K562 (cell line): Measurements from ENCODE around the gene CDC6. TPM values are rescaled to one million over a fixed set of nuclear protein-coding genes. Genes with fewer than 3 reads are reported as not detected.

ENCODE experiments used
- BDP1 ChIP-seq: IDR thresholded peaks from 3 replicates; pipeline ENCODE4 v1.6.1; 2011; ENCODE audit not compliant: insufficient read length, insufficient read depth
- CAMTA2 ChIP-seq: fragments of 250-450 bp; sonication (Bioruptor Pico); conservative IDR thresholded peaks from 2 replicates; pipeline ENCODE4 v1.5.1; 2022
- FUS ChIP-seq: fragments of 200-400 bp; formaldehyde crosslinking; optimal IDR thresholded peaks from 2 replicates; pipeline ENCODE3; 2017; ENCODE audit warnings: low read depth, low read length
- GTF2F1 ChIP-seq: IDR thresholded peaks from 2 replicates; pipeline ENCODE4 v1.6.1; 2011; ENCODE audit warnings: low read depth, low read length, improper control_type of control experiment
- HDAC8 ChIP-seq: fragments of 450-650 bp; IDR thresholded peaks from 2 replicates; pipeline ENCODE4 v1.6.1; 2016; ENCODE audit warnings: mild to moderate bottlenecking, missing genetic modification characterization, moderate library complexity, missing compliant biosample characterization
- L3MBTL2 ChIP-seq: fragments of 450-650 bp; IDR thresholded peaks from 2 replicates; pipeline ENCODE4 v1.6.1; 2016; ENCODE audit warnings: mild to moderate bottlenecking, moderate library complexity
- MNT ChIP-seq, 2 experiments: fragments of 450-650 bp; conservative IDR thresholded peaks; 2 replicates each; pipeline ENCODE4 v1.6.1; 2017; ENCODE audit warnings: mild to moderate bottlenecking in 2 of 2, moderate library complexity in 2 of 2
- MTA3 ChIP-seq: fragments of 450-650 bp; formaldehyde crosslinking; IDR thresholded peaks from 2 replicates; pipeline ENCODE4 v1.6.1; 2017; ENCODE audit warnings: mild to moderate bottlenecking, borderline replicate concordance
- MXI1 ChIP-seq: IDR thresholded peaks from 2 replicates; pipeline ENCODE4 v1.6.1; 2011; ENCODE audit warnings: low read depth, mild to moderate bottlenecking, improper control_type of control experiment, low read length
- NBN ChIP-seq: fragments of 450-650 bp; IDR thresholded peaks from 2 replicates; pipeline ENCODE4 v1.6.1; 2016; ENCODE audit warnings: low read depth, mild to moderate bottlenecking
- NR3C1 ChIP-seq: sonication (generic); formaldehyde crosslinking; IDR thresholded peaks from 2 replicates; pipeline ENCODE4 v1.8.1; 2022; ENCODE audit warnings: missing genetic modification reagents
- PTRF ChIP-seq: fragments of 450-650 bp; IDR thresholded peaks from 2 replicates; pipeline ENCODE4 v1.6.1; 2016; ENCODE audit warnings: mild to moderate bottlenecking, missing genetic modification characterization, missing compliant biosample characterization
- RBM25 ChIP-seq: fragments of 200-400 bp; formaldehyde crosslinking; IDR thresholded peaks from 2 replicates; pipeline ENCODE4 v1.6.1; 2018; ENCODE audit warnings: low read length, low read depth, moderate library complexity; ENCODE audit not compliant: severe bottlenecking
- RUNX1 ChIP-seq: sonication (generic); IDR thresholded peaks from 2 replicates; pipeline ENCODE4 v1.6.1; 2016; ENCODE audit warnings: antibody characterized with exemption, low read depth
- SNAPC5 ChIP-seq: fragments of 250-450 bp; sonication (Bioruptor Pico); IDR thresholded peaks from 2 replicates; pipeline ENCODE4 v1.8.0; 2021; ENCODE audit warnings: moderate library complexity, mild to moderate bottlenecking, inconsistent platforms
- SRSF3 ChIP-seq: fragments of 200-400 bp; formaldehyde crosslinking; IDR thresholded peaks from 2 replicates; pipeline ENCODE4 v1.6.1; 2016; ENCODE audit warnings: mild to moderate bottlenecking, low read length, moderate library complexity; ENCODE audit not compliant: insufficient read depth
- SRSF9 ChIP-seq: fragments of 200-400 bp; formaldehyde crosslinking; IDR thresholded peaks from 2 replicates; pipeline ENCODE4 v1.6.1; 2017; ENCODE audit warnings: low read depth, low read length, borderline replicate concordance
- TEAD2 ChIP-seq: fragments of 450-650 bp; IDR thresholded peaks from 2 replicates; pipeline ENCODE4 v1.6.1; 2016; ENCODE audit warnings: missing genetic modification characterization, control low read depth, missing compliant biosample characterization
- ZNF140 ChIP-seq: fragments of 250-450 bp; sonication (Bioruptor Pico); IDR thresholded peaks from 2 replicates; pipeline ENCODE4 v1.8.0; 2021; ENCODE audit warnings: moderate library complexity, mild to moderate bottlenecking, inconsistent platforms
- ZNF165 ChIP-seq: fragments of 250-450 bp; sonication (Bioruptor Pico); IDR thresholded peaks from 2 replicates; pipeline ENCODE4 v1.4.0; 2020; ENCODE audit warnings: borderline replicate concordance
- ZNF217 ChIP-seq: sonication (generic); formaldehyde crosslinking; IDR thresholded peaks from 2 replicates; pipeline ENCODE4 v1.8.0; 2022; ENCODE audit warnings: mild to moderate bottlenecking, missing genetic modification reagents
- ZNF518B ChIP-seq: fragments of 250-450 bp; sonication (Bioruptor Pico); IDR thresholded peaks from 2 replicates; pipeline ENCODE4 v1.5.0; 2021; ENCODE audit warnings: mild to moderate bottlenecking, moderate library complexity
- ZNF551 ChIP-seq: fragments of 250-450 bp; sonication (Bioruptor Pico); IDR thresholded peaks from 2 replicates; pipeline ENCODE4 v1.5.0; 2021; ENCODE audit warnings: mild to moderate bottlenecking, moderate library complexity
- ZNF707 ChIP-seq: fragments of 250-450 bp; sonication (Bioruptor Pico); conservative IDR thresholded peaks from 2 replicates; pipeline ENCODE4 v1.8.0; 2022; ENCODE audit warnings: inconsistent platforms, mild to moderate bottlenecking, moderate library complexity
- ZNF75A ChIP-seq: fragments of 450-650 bp; formaldehyde crosslinking; IDR thresholded peaks from 2 replicates; pipeline ENCODE4 v1.4.0; 2020; ENCODE audit warnings: mild to moderate bottlenecking
- polyA plus RNA-seq, 8 experiments: library from polyadenylated mRNA; depleted of rRNA in 4 of 8; stranded (reverse) in 5 of 8; unstranded in 3 of 8; fragments of >200 nt; fragmentation: Nextera tagmentation in 2 of 8; fragmentation: Illumina TruSeq in 1 of 8; extraction: Ambion mirVana in 2 of 8; extraction: Trizol in 1 of 8; gene quantifications; 2 replicates each; pipeline versions ENCODE4 v1.2.1 to v1.2.3, GENCODE V29; 2011 to 2014; ENCODE audit warnings: inconsistent platforms in 1 of 8, missing spikeins in 1 of 8
- total RNA-seq, 7 experiments: library from RNA; depleted of rRNA in 6 of 7; stranded (reverse); fragments of >200 nt in 6 of 7; fragmentation: Illumina TruSeq in 2 of 7; extraction: Trizol in 2 of 7; gene quantifications; 2 replicates each; pipeline versions ENCODE4 v1.2.1 to v1.2.3, GENCODE V29; 2011 to 2021; ENCODE audit warnings: low replicate concordance in 1 of 7

The CDC6 gene
- total and polyA plus RNA-seq, 9 of the 15 experiments (the other 6 are each of a cell fraction or from before 2014, with no cell fraction given): 29.6 to 141 (median 106) TPM

- TF ChIP-seq NBN (no peak), L3MBTL2 (peak; percentile 25; the same call in 1 of the 2 replicates), ZNF707 (CRISPR knock-in tag) (no peak), ZNF75A (CRISPR knock-in tag) (no peak), SRSF3 (no peak), HDAC8 (tag) (no peak), ZNF518B (CRISPR knock-in tag) (no peak), MNT (conservative IDR thresholded peaks at IDR 0.05) (peak; percentile 94 to 95), ZNF165 (no peak), PTRF (tag) (no peak), CAMTA2 (CRISPR knock-in tag) (no peak), BDP1 (no peak), MTA3 (no peak; the same call in 1 of the 2 replicates), MXI1 (peak; percentile 66), SRSF9 (no peak), SNAPC5 (CRISPR knock-in tag) (no peak), RUNX1 (no peak), RBM25 (no peak), TEAD2 (tag) (no peak), ZNF140 (CRISPR knock-in tag) (no peak), NR3C1 (no peak), GTF2F1 (no peak), ZNF551 (CRISPR knock-in tag) (no peak), ZNF217 (CRISPR knock-in tag) (no peak), FUS (no peak)
Measured at GRCh38 chr17:40322358-40323315, 35.0 kb downstream of the CDC6 start (continued).
